Endothelial cell of umbilical vein (primary cell): ENCODE results near the gene THEMIS.

ENCODE experiments used
- MYC ChIP-seq: IDR thresholded peaks from one replicate; pipeline ENCODE4 v1.6.1; 2011; ENCODE audit warnings: mild to moderate bottlenecking, low read depth, low read length
- POLR2A ChIP-seq: IDR thresholded peaks from 2 replicates; pipeline ENCODE4 v1.6.1; 2012; ENCODE audit warnings: low read depth, mild to moderate bottlenecking, control low read depth, low read length
- POLR2AphosphoS5 ChIP-seq: IDR thresholded peaks from 2 replicates; pipeline ENCODE4 v1.6.1; 2012; ENCODE audit warnings: low read depth, mild to moderate bottlenecking, control low read depth, low read length, moderate library complexity; ENCODE audit not compliant: insufficient read depth
- TF ChIP-seq, protein P1 (sequence below), 2 donors: IDR thresholded peaks; 1 replicate in 1 of 2; 2 replicates in 1 of 2; pipeline ENCODE4 v1.5.1; 2011; ENCODE audit warnings: low read length in 2 of 2, mild to moderate bottlenecking in 2 of 2, moderate library complexity in 2 of 2, control low read depth in 1 of 2, inconsistent platforms in 1 of 2, low read depth in 1 of 2; ENCODE audit not compliant: insufficient read depth in 1 of 2; ENCODE audit errors: extremely low read depth in 1 of 2
- TF ChIP-seq, protein P2 (sequence below): IDR thresholded peaks from 2 replicates; pipeline ENCODE4 v1.6.1; 2011; ENCODE audit not compliant: insufficient read depth, insufficient read length

DNA sequence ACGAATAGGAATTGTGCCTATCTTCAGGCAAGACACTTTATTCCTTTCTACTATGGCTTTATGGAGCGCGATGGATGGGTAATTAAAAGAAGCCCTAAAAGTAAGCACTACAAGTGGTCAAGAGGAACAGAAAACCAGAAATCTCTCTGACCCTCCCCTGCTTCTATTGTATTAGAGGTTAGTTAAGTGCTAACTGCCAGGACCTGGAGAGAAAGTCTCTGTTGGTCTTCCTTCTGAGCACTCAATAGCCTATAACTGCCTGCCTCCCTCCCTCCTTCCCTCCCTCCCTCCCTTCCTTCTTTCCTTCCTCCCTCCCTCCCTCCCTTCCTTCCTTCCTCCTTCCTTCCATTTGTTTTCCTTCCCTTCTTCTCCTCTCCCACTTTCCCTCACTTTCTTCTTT, 190.2 kb downstream of the THEMIS start:
- TF ChIP-seq POLR2AphosphoS5 = no peak
- TF ChIP-seq, protein P1, sequence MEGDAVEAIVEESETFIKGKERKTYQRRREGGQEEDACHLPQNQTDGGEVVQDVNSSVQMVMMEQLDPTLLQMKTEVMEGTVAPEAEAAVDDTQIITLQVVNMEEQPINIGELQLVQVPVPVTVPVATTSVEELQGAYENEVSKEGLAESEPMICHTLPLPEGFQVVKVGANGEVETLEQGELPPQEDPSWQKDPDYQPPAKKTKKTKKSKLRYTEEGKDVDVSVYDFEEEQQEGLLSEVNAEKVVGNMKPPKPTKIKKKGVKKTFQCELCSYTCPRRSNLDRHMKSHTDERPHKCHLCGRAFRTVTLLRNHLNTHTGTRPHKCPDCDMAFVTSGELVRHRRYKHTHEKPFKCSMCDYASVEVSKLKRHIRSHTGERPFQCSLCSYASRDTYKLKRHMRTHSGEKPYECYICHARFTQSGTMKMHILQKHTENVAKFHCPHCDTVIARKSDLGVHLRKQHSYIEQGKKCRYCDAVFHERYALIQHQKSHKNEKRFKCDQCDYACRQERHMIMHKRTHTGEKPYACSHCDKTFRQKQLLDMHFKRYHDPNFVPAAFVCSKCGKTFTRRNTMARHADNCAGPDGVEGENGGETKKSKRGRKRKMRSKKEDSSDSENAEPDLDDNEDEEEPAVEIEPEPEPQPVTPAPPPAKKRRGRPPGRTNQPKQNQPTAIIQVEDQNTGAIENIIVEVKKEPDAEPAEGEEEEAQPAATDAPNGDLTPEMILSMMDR (IDR thresholded peaks at IDR 0.05; ENCODE audit: extremely low read depth in 1 of 2, insufficient read depth in 1 of 2, low read depth in 1 of 2, low read length in 2 of 2) = no peak
- TF ChIP-seq POLR2A = no peak
- TF ChIP-seq, protein P2, sequence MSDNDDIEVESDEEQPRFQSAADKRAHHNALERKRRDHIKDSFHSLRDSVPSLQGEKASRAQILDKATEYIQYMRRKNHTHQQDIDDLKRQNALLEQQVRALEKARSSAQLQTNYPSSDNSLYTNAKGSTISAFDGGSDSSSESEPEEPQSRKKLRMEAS = no peak
- TF ChIP-seq MYC = no peak
